GM21529 (cell line): ENCODE data around the gene YPEL2.
"Not testable (repeated sequence)": the region's sequence is repeated elsewhere in the genome, so short reads cannot be mapped to it uniquely, and the experiment has no call there.

Experiments
- ATAC-seq: cut with Tn5 transposase; IDR thresholded peaks from one replicate; pipeline ENCODE4 v1.9.1; 2021; ENCODE audit not compliant: unreplicated experiment

The YPEL2 gene

GRCh38 chr17:59331129-59331928 lies at the start of gene YPEL2:
Gene YPEL2 (plus strand): TSS chr17:59331655. CDS start chr17:59353410, 21,755 bp downstream.
- ATAC-seq: peak; percentile 93

- ATAC-seq: no peak
Measured at GRCh38 chr17:59284317-59284716, 47.1 kb upstream of the YPEL2 start.

GRCh38 chr17:59287452-59287851 lies 44.0 kb upstream of the YPEL2 start:
- no peak for ATAC-seq

GRCh38 chr17:59287891-59288290 lies 43.6 kb upstream of the YPEL2 start:
- ATAC-seq: no peak

- no peak for ATAC-seq
Measured at GRCh38 chr17:59289981-59290301, 41.5 kb upstream of the YPEL2 start.

GRCh38 chr17:59290302-59290998 lies 41.0 kb upstream of the YPEL2 start:
- ATAC-seq: not testable (repeated sequence)

- ATAC-seq: no peak
Measured at GRCh38 chr17:59292174-59292523, 39.3 kb upstream of the YPEL2 start.

- ATAC-seq: no peak
Measured at GRCh38 chr17:59296190-59296589, 35.3 kb upstream of the YPEL2 start.

- ATAC-seq: no peak
Measured at GRCh38 chr17:59298521-59298920, 32.9 kb upstream of the YPEL2 start.

GRCh38 chr17:59299400-59300092 lies 31.9 kb upstream of the YPEL2 start:
- no peak for ATAC-seq

GRCh38 chr17:59300941-59301340 lies 30.5 kb upstream of the YPEL2 start:
- no peak for ATAC-seq

GRCh38 chr17:59304811-59305210 lies 26.6 kb upstream of the YPEL2 start:
- ATAC-seq: no peak

- ATAC-seq: no peak
Measured at GRCh38 chr17:59310263-59310920, 21.1 kb upstream of the YPEL2 start.

GRCh38 chr17:59311051-59311468 lies 20.4 kb upstream of the YPEL2 start:
- no peak for ATAC-seq

GRCh38 chr17:59311521-59311920 lies 19.9 kb upstream of the YPEL2 start:
- ATAC-seq: not testable (repeated sequence)

GRCh38 chr17:59315866-59316265 lies 15.6 kb upstream of the YPEL2 start:
- ATAC-seq: no peak

GRCh38 chr17:59327121-59327980 lies 4.1 kb upstream of the YPEL2 start:
- no peak for ATAC-seq

GRCh38 chr17:59327981-59328290 lies 3.5 kb upstream of the YPEL2 start:
- no peak for ATAC-seq

GRCh38 chr17:59328601-59329000 lies 2.9 kb upstream of the YPEL2 start:
- no peak for ATAC-seq

- peak; percentile 49 for ATAC-seq
Measured at GRCh38 chr17:59329176-59330052, 2.0 kb upstream of the YPEL2 start.
